SK-N-SH (cell line): Measurements from ENCODE around the gene A2M. TPM values are rescaled to one million over a fixed set of nuclear protein-coding genes. Genes with fewer than 3 reads are reported as not detected.

ENCODE experiments used
- CTCF ChIA-PET: fragments of 300-600, 350-600 bp; formaldehyde crosslinking; extraction: SDS; loops from one replicate; lab custom pipeline; 2021; lab: Yijun Ruan, JAX
- POLR2A ChIA-PET: fragments of 350-600 bp; sonication (Branson Sonifier 250); formaldehyde crosslinking; extraction: SDS; loops from one replicate; lab custom pipeline; 2020; ENCODE audit warnings: antibody characterized with exemption, inconsistent platforms; lab: Yijun Ruan, JAX
- DNase-seq: peaks from one replicate; pipeline ENCODE4 v3.0.0; 2012
- H2AFZ ChIP-seq: fragments of 200-600 bp; sonication (generic); 2 replicates; pipeline ENCODE4 v1.8.1; 2016; ENCODE audit warnings: antibody characterized with exemption, mild to moderate bottlenecking, low read depth
- H3F3A ChIP-seq: fragments of 200-600 bp; sonication (generic); replicated peaks from 2 replicates; pipeline ENCODE3; 2016; ENCODE audit warnings: antibody characterized with exemption, mild to moderate bottlenecking; ENCODE audit not compliant: insufficient read depth
- H3K27ac ChIP-seq, 2 experiments: fragments of 200-500 bp in 1 of 2; fragments of 200-600 bp in 1 of 2; sonication (Bioruptor generic) in 1 of 2; sonication (generic), shearing (Covaris generic) in 1 of 2; 2 replicates each; pipeline versions ENCODE4 v1.5.1 to v1.6.1; 2014 to 2016; ENCODE audit warnings: low read depth in 2 of 2, inconsistent platforms in 1 of 2, low read length in 1 of 2, mild to moderate bottlenecking in 1 of 2, mixed read lengths in 1 of 2
- H3K27me3 ChIP-seq: fragments of 200-600 bp; sonication (generic), shearing (Covaris generic); 2 replicates; pipeline ENCODE4 v1.6.1; 2016; ENCODE audit warnings: mixed run types; ENCODE audit not compliant: insufficient read depth
- H3K36me3 ChIP-seq, 2 experiments: fragments of 200-500 bp in 1 of 2; fragments of 200-600 bp in 1 of 2; sonication (Bioruptor generic) in 1 of 2; sonication (generic) in 1 of 2; replicated peaks in 1 of 2; 2 replicates each; pipeline versions ENCODE3 to v1.5.1; 2014 to 2016; ENCODE audit warnings: low read length in 1 of 2, mild to moderate bottlenecking in 1 of 2; ENCODE audit not compliant: insufficient read depth in 2 of 2, control insufficient read depth in 1 of 2
- H3K4me1 ChIP-seq, 2 experiments: fragments of 200-500 bp in 1 of 2; fragments of 200-600 bp in 1 of 2; sonication (Bioruptor generic) in 1 of 2; sonication (generic), shearing (Covaris generic) in 1 of 2; 2 replicates each; pipeline versions ENCODE4 v1.5.1 to v1.6.1; 2014 to 2016; ENCODE audit warnings: low read depth in 1 of 2, low read length in 1 of 2, mixed run types in 1 of 2; ENCODE audit not compliant: insufficient read depth in 2 of 2, control insufficient read depth in 1 of 2
- H3K4me2 ChIP-seq: fragments of 200-600 bp; sonication (generic), shearing (Covaris generic); 2 replicates; pipeline ENCODE4 v1.6.1; 2017; ENCODE audit warnings: mixed run types
- H3K4me3 ChIP-seq, 2 experiments: fragments of 200-500 bp in 1 of 2; fragments of 200-600 bp in 1 of 2; sonication (Bioruptor generic) in 1 of 2; sonication (generic), shearing (Covaris generic) in 1 of 2; 2 replicates each; pipeline versions ENCODE4 v1.5.1 to v1.8.1; 2014 to 2016; ENCODE audit warnings: low read depth in 2 of 2, inconsistent platforms in 1 of 2, low read length in 1 of 2, mild to moderate bottlenecking in 1 of 2, mixed read lengths in 1 of 2, moderate library complexity in 1 of 2
- H3K79me2 ChIP-seq: fragments of 200-600 bp; sonication (generic); 2 replicates; pipeline ENCODE4 v1.8.1; 2017; ENCODE audit warnings: mild to moderate bottlenecking; ENCODE audit not compliant: insufficient read depth
- H3K9ac ChIP-seq: fragments of 200-600 bp; sonication (generic); 2 replicates; pipeline ENCODE4 v1.6.1; 2017; ENCODE audit warnings: mixed run types
- H3K9me2 ChIP-seq: fragments of 200-600 bp; sonication (generic); 2 replicates; pipeline ENCODE4 v1.6.1; 2017; ENCODE audit warnings: mixed run types
- H3K9me3 ChIP-seq: fragments of 200-600 bp; sonication (generic); 2 replicates; pipeline ENCODE4 v1.6.1; 2017; ENCODE audit warnings: mixed run types, mild to moderate bottlenecking, moderate library complexity
- H4K20me1 ChIP-seq: fragments of 200-600 bp; sonication (generic); 2 replicates; pipeline ENCODE4 v1.6.1; 2017; ENCODE audit warnings: mild to moderate bottlenecking, mixed run types; ENCODE audit not compliant: insufficient read depth
- EZH2phosphoT487 ChIP-seq: fragments of 200-600 bp; sonication (generic); IDR thresholded peaks from 2 replicates; pipeline ENCODE4 v1.6.1; 2017; ENCODE audit warnings: low read depth, mixed run types, mild to moderate bottlenecking, antibody characterized with exemption, moderate library complexity, borderline replicate concordance
- FOSL2 ChIP-seq: IDR thresholded peaks from 2 replicates; pipeline ENCODE4 v1.4.0; 2012; ENCODE audit warnings: low read depth, mild to moderate bottlenecking, moderate library complexity, borderline replicate concordance
- FOXJ3 ChIP-seq: sonication (generic); formaldehyde crosslinking; IDR thresholded peaks from 2 replicates; pipeline ENCODE4 v1.5.1; 2020; ENCODE audit warnings: mild to moderate bottlenecking, missing genetic modification reagents
- JUND ChIP-seq: IDR thresholded peaks from 2 replicates; pipeline ENCODE4 v1.4.0; 2012
- MAX ChIP-seq: IDR thresholded peaks from 2 replicates; pipeline ENCODE4 v1.4.0; 2012; ENCODE audit warnings: low read depth
- MEF2A ChIP-seq: IDR thresholded peaks from 2 replicates; pipeline ENCODE4 v1.4.0; 2012; ENCODE audit warnings: low read depth, borderline replicate concordance
- NFIC ChIP-seq: IDR thresholded peaks from 2 replicates; pipeline ENCODE4 v1.4.0; 2012; ENCODE audit warnings: borderline replicate concordance
- NRF1 ChIP-seq: IDR thresholded peaks from 2 replicates; pipeline ENCODE4 v1.6.1; 2012; ENCODE audit warnings: low read depth, mild to moderate bottlenecking, low read length
- RAD21 ChIP-seq: IDR thresholded peaks from 2 replicates; pipeline ENCODE4 v1.6.1; 2012; ENCODE audit warnings: mild to moderate bottlenecking, low read length
- REST ChIP-seq: IDR thresholded peaks from 2 replicates; pipeline ENCODE4 v1.6.1; 2012; ENCODE audit warnings: mild to moderate bottlenecking, low read depth, low read length, moderate library complexity
- RFX5 ChIP-seq: IDR thresholded peaks from 2 replicates; pipeline ENCODE4 v1.6.1; 2012; ENCODE audit warnings: mild to moderate bottlenecking, improper control_type of control experiment, low read length
- TAF1 ChIP-seq: IDR thresholded peaks from 2 replicates; pipeline ENCODE4 v1.6.1; 2012; ENCODE audit warnings: low read depth, mild to moderate bottlenecking, low read length, moderate library complexity, borderline replicate concordance
- TEAD4 ChIP-seq: IDR thresholded peaks from 2 replicates; pipeline ENCODE4 v1.4.0; 2012; ENCODE audit warnings: mild to moderate bottlenecking, borderline replicate concordance; ENCODE audit not compliant: insufficient read depth
- USF1 ChIP-seq: IDR thresholded peaks from 2 replicates; pipeline ENCODE4 v1.4.0; 2012; ENCODE audit warnings: low read depth, borderline replicate concordance
- YY1 ChIP-seq: IDR thresholded peaks from 2 replicates; pipeline ENCODE4 v1.4.0; 2012; ENCODE audit warnings: low read depth, mild to moderate bottlenecking
- WGBS: methylation state at CpG from one replicate; pipeline ENCODE4 v1.1.6; 2017; ENCODE audit warnings: low lambda C conversion rate; 5-methylcytosine and 5-hydroxymethylcytosine counted together
- polyA plus RNA-seq, 3 experiments: library from polyadenylated mRNA; depleted of rRNA; stranded (reverse); fragments of >200 nt; gene quantifications; 2 replicates each; pipeline ENCODE4 v1.2.3, GENCODE V29; 2012

The A2M gene
- polyA plus RNA-seq, 1 of the 3 experiments (the other 2 are of a cell fraction) = not detected

- no peak for DNase-seq
- H3K79me2 ChIP-seq = no peaks in the 10 kb centered on the region
- no peak overlapping the region for H3K4me3 ChIP-seq
- no peak overlapping the region for H3K4me2 ChIP-seq
- ChIA-PET POLR2A (no interaction called here), CTCF (no interaction called here)
- WGBS = 67% methylated on average over 13 of the region's 14 CpGs
- no peaks in the 10 kb centered on the region for H3K27me3 ChIP-seq
- H3K27ac ChIP-seq = no peak overlapping the region
- no peaks in the 10 kb centered on the region for H4K20me1 ChIP-seq
- TF ChIP-seq TAF1 (no peak), NFIC (no peak), USF1 (no peak)
- no peaks in the 10 kb centered on the region for H3K36me3 ChIP-seq
- no peak overlapping the region for H3K9ac ChIP-seq
- H3F3A ChIP-seq = no peaks in the 10 kb centered on the region
- H2AFZ ChIP-seq = no peak overlapping the region
- H3K9me2 ChIP-seq = no peaks in the 10 kb centered on the region
- H3K9me3 ChIP-seq = no peaks in the 10 kb centered on the region
- H3K4me1 ChIP-seq = no peaks in the 10 kb centered on the region
These were observed 17.2 kb downstream of the A2M start for GRCh38 chr12:9098463-9099026.

- WGBS = 55% methylated on average over 6 of the region's 6 CpGs
- Histone ChIP-seq H3K27ac (no peak overlapping the region), H3K9me2 (no peaks in the 10 kb centered on the region), H4K20me1 (no peaks in the 10 kb centered on the region), H2AFZ (no peak overlapping the region), H3F3A (no peaks in the 10 kb centered on the region), H3K79me2 (no peaks in the 10 kb centered on the region), H3K4me3 (no peak overlapping the region), H3K27me3 (no peaks in the 10 kb centered on the region), H3K9ac (no peak overlapping the region), H3K36me3 (no peaks in the 10 kb centered on the region), H3K4me2 (no peak overlapping the region), H3K4me1 (no peaks in the 10 kb centered on the region), H3K9me3 (no peaks in the 10 kb centered on the region)
- no peak for DNase-seq
- POLR2A ChIA-PET = no interaction called here
- TF ChIP-seq YY1 = no peak
- TF ChIP-seq MAX = no peak
- no peak for TF ChIP-seq USF1
- TF ChIP-seq RAD21 = no peak
- no peak for TF ChIP-seq FOSL2
- no peak for TF ChIP-seq TEAD4
- TF ChIP-seq RFX5 = no peak
- no peak for TF ChIP-seq MEF2A
- no peak for TF ChIP-seq REST
- TF ChIP-seq JUND = no peak
- no peak for TF ChIP-seq FOXJ3 (CRISPR knock-in tag)
- TF ChIP-seq EZH2phosphoT487 = no peak
- no peak for TF ChIP-seq NFIC
- TF ChIP-seq NRF1 = no peak
- CTCF ChIA-PET = no interaction called here
These were observed 17.6 kb downstream of the A2M start for GRCh38 chr12:9098115-9098452.
